ENCODE results near the gene GPR143.
"Not testable (repeated sequence)": the region's sequence is repeated elsewhere in the genome, so short reads cannot be mapped to it uniquely, and the experiment has no call there.

The GPR143 gene

GRCh38 chrX:9765737-9766097 is at the start of gene GPR143:
GPR143 (minus strand) TSS chrX:9765847; CDS start chrX:9765817, 30 bp downstream.
- no peak for DNase-seq (ENCODE audit: low spot score)

GRCh38 chrX:9811086-9811485 is 45.4 kb upstream of the GPR143 start:
- DNase-seq (ENCODE audit: low spot score): not testable (repeated sequence)

GRCh38 chrX:9809876-9810275 is 44.2 kb upstream of the GPR143 start:
- not testable (repeated sequence) for DNase-seq (ENCODE audit: low spot score)

- DNase-seq (ENCODE audit: low spot score): no peak
Measured at GRCh38 chrX:9807355-9808182, 41.9 kb upstream of the GPR143 start.

- DNase-seq (ENCODE audit: low spot score): no peak
Measured at GRCh38 chrX:9805956-9806355, 40.3 kb upstream of the GPR143 start.

GRCh38 chrX:9804444-9804843 is 38.8 kb upstream of the GPR143 start:
- no peak for DNase-seq (ENCODE audit: low spot score)

- DNase-seq (ENCODE audit: low spot score): no peak
Measured at GRCh38 chrX:9802737-9803136, 37.1 kb upstream of the GPR143 start.

GRCh38 chrX:9797384-9798360 is 32.0 kb upstream of the GPR143 start:
- no peak for DNase-seq (ENCODE audit: low spot score)

- no peak for DNase-seq (ENCODE audit: low spot score)
Measured at GRCh38 chrX:9794495-9794894, 28.8 kb upstream of the GPR143 start.

- DNase-seq (ENCODE audit: low spot score): no peak
Measured at GRCh38 chrX:9790866-9791265, 25.2 kb upstream of the GPR143 start.

- no peak for DNase-seq (ENCODE audit: low spot score)
Measured at GRCh38 chrX:9789555-9789954, 23.9 kb upstream of the GPR143 start.

GRCh38 chrX:9788911-9789310 is 23.3 kb upstream of the GPR143 start:
- DNase-seq (ENCODE audit: low spot score): no peak

- DNase-seq (ENCODE audit: low spot score): no peak
Measured at GRCh38 chrX:9786798-9787635, 21.4 kb upstream of the GPR143 start.

GRCh38 chrX:9785944-9786797 is 20.5 kb upstream of the GPR143 start, which contains the start of gene SHROOM2:
SHROOM2 (plus strand) TSS chrX:9786429; CDS start chrX:9786546, 117 bp downstream.
- DNase-seq (ENCODE audit: low spot score): no peak

GRCh38 chrX:9785254-9785943 is 19.8 kb upstream of the GPR143 start:
- DNase-seq (ENCODE audit: low spot score): no peak

GRCh38 chrX:9784332-9784731 is 18.7 kb upstream of the GPR143 start:
- DNase-seq (ENCODE audit: low spot score): no peak

GRCh38 chrX:9781941-9782340 is 16.3 kb upstream of the GPR143 start:
- DNase-seq (ENCODE audit: low spot score): no peak

GRCh38 chrX:9775930-9776329 is 10.3 kb upstream of the GPR143 start:
- no peak for DNase-seq (ENCODE audit: low spot score)

- DNase-seq (ENCODE audit: low spot score): no peak
Measured at GRCh38 chrX:9772943-9773342, 7.3 kb upstream of the GPR143 start.

GRCh38 chrX:9770319-9770718 is 4.7 kb upstream of the GPR143 start:
- peak; percentile 81 for DNase-seq (ENCODE audit: low spot score)

Data from kidney capillary endothelial cell (primary cell).